PC-9 (cell line): ENCODE measurements around the gene DAPK2. TPM values are rescaled to one million over a fixed set of nuclear protein-coding genes. Genes with fewer than 3 reads are reported as not detected.
"Not testable (repeated sequence)": the region's sequence is repeated elsewhere in the genome, so short reads cannot be mapped to it uniquely, and the experiment has no call there.

ENCODE experiments used
- BruUV-seq: library from RNA; stranded (reverse); fragments of 400-500 nt; replicated peaks from 2 replicates; lab custom pipeline; 2021; lab: Mats Ljungman, UMichigan
- CTCF ChIA-PET: fragments of 300-600 bp; sonication (Branson Sonifier 250); formaldehyde crosslinking; loops from one replicate; lab custom pipeline; 2022; ENCODE audit warnings: antibody characterized with exemption; lab: Charles Lee
- POLR2A ChIA-PET: fragments of 300-600 bp; sonication (Branson Sonifier 250); formaldehyde crosslinking; loops from one replicate; lab custom pipeline; 2022; ENCODE audit warnings: antibody characterized with exemption; ENCODE audit not compliant: unreplicated experiment; lab: Charles Lee
- DNase-seq, 2 experiments: peaks; one replicate each; pipeline versions ENCODE4 v3.0.0 to v3.0.0-alpha.2; 2015 to 2022; ENCODE audit warnings: mixed read lengths in 1 of 2
- H2AFZ ChIP-seq: fragments of 200-600 bp; sonication (generic); 2 replicates; pipeline ENCODE4 v1.8.1; 2017; ENCODE audit warnings: antibody characterized with exemption
- H3F3A ChIP-seq: fragments of 200-600 bp; sonication (generic); 2 replicates; pipeline ENCODE4 v1.8.1; 2017; ENCODE audit warnings: antibody characterized with exemption, mild to moderate bottlenecking, low read depth; ENCODE audit not compliant: insufficient read depth
- H3K27ac ChIP-seq: fragments of 200-600 bp; sonication (generic); 2 replicates; pipeline ENCODE4 v1.6.1; 2016; ENCODE audit warnings: mixed run types
- H3K27me3 ChIP-seq: fragments of 200-600 bp; sonication (generic); 2 replicates; pipeline ENCODE4 v1.6.1; 2016; ENCODE audit warnings: low read depth, mixed run types; ENCODE audit not compliant: insufficient read depth
- H3K36me3 ChIP-seq: fragments of 200-600 bp; sonication (generic); 2 replicates; pipeline ENCODE4 v1.6.1; 2016; ENCODE audit warnings: low read depth, mixed run types
- H3K4me1 ChIP-seq: fragments of 200-600 bp; sonication (generic); replicated peaks from 2 replicates; pipeline ENCODE4 v1.6.1; 2016; ENCODE audit warnings: mixed run types; ENCODE audit not compliant: insufficient read depth
- H3K4me2 ChIP-seq: fragments of 200-600 bp; sonication (generic); 2 replicates; pipeline ENCODE4 v1.6.1; 2017; ENCODE audit warnings: mixed run types
- H3K4me3 ChIP-seq: fragments of 200-600 bp; sonication (generic); 2 replicates; pipeline ENCODE4 v1.6.1; 2016; ENCODE audit warnings: mixed run types
- H3K79me2 ChIP-seq: fragments of 200-600 bp; sonication (generic); 2 replicates; pipeline ENCODE4 v1.6.1; 2017; ENCODE audit warnings: low read depth, mixed run types
- H3K9me2 ChIP-seq: fragments of 200-600 bp; sonication (generic); 2 replicates; pipeline ENCODE4 v1.8.1; 2017; ENCODE audit warnings: mild to moderate bottlenecking; ENCODE audit not compliant: insufficient read depth
- H3K9me3 ChIP-seq: fragments of 200-600 bp; sonication (generic); 2 replicates; pipeline ENCODE4 v1.8.1; 2016; ENCODE audit warnings: low read depth; ENCODE audit not compliant: insufficient read depth
- H4K20me1 ChIP-seq: fragments of 200-600 bp; sonication (generic); 2 replicates; pipeline ENCODE4 v1.8.1; 2017; ENCODE audit not compliant: insufficient read depth
- EZH2 ChIP-seq: fragments of 200-600 bp; sonication (generic); IDR thresholded peaks from 2 replicates; pipeline ENCODE4 v1.8.0; 2017; ENCODE audit warnings: antibody characterized with exemption, low read depth
- intact Hi-C: fragments of 100-400 bp; cut with micrococcal nuclease; formaldehyde crosslinking; loops from one replicate; pipeline ENCODE4 v1.10.0; 2022; ENCODE audit not compliant: unreplicated experiment
- total RNA-seq: library from RNA; stranded (reverse); gene quantifications from 2 replicates; pipeline ENCODE4 v1.2.3, GENCODE V29; 2021
- TF ChIP-seq, protein P1 (sequence below): fragments of 200-600 bp; sonication (generic); conservative IDR thresholded peaks from 2 replicates; pipeline ENCODE4 v1.6.1; 2017; ENCODE audit warnings: mixed run types, antibody characterized with exemption, mild to moderate bottlenecking, moderate library complexity

Gene DAPK2
- total RNA-seq, 1 experiment from 2014 or later: 11.0 TPM

DNA sequence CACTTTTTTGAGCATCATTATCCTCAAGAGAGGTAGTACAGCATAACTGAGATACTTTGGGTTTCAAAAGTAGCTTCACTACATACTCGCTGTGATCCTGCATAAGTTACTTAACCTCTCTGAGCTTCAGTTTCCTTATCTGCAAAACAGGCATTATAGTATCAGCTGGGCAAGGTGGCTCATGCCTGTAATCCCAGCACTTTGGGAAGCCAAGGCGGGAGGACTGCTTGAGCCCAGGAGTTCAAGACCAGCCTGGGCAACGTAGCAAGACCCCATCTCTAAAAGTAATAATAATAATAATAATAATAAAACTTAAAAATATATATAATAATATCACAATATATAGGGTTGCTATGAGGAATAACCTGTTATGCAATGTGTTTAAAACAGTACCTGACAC is 36.5 kb upstream of the DAPK2 start:
- Histone ChIP-seq H3F3A (no peaks in the 10 kb centered on the region), H3K9me2 (no peaks in the 10 kb centered on the region), H3K4me3 (no peak overlapping the region), H4K20me1 (no peaks in the 10 kb centered on the region), H3K27ac (no peak overlapping the region), H3K79me2 (no peaks in the 10 kb centered on the region), H3K4me2 (no peak overlapping the region), H3K36me3 (0 out of 2 replicates have a peak, but pooled peaks cover 2% of the 10 kb centered on the region), H2AFZ (no peak overlapping the region), H3K9me3 (no peaks in the 10 kb centered on the region), H3K4me1 (no peaks in the 10 kb centered on the region), H3K27me3 (no peaks in the 10 kb centered on the region)
- ChIA-PET POLR2A (no interaction called here), CTCF (no interaction called here)
- no TSS peak for BruUV-seq
- TF ChIP-seq EZH2: no peak
- TF ChIP-seq, protein P1, sequence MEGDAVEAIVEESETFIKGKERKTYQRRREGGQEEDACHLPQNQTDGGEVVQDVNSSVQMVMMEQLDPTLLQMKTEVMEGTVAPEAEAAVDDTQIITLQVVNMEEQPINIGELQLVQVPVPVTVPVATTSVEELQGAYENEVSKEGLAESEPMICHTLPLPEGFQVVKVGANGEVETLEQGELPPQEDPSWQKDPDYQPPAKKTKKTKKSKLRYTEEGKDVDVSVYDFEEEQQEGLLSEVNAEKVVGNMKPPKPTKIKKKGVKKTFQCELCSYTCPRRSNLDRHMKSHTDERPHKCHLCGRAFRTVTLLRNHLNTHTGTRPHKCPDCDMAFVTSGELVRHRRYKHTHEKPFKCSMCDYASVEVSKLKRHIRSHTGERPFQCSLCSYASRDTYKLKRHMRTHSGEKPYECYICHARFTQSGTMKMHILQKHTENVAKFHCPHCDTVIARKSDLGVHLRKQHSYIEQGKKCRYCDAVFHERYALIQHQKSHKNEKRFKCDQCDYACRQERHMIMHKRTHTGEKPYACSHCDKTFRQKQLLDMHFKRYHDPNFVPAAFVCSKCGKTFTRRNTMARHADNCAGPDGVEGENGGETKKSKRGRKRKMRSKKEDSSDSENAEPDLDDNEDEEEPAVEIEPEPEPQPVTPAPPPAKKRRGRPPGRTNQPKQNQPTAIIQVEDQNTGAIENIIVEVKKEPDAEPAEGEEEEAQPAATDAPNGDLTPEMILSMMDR: no peak
- DNase-seq: no peak
- intact Hi-C loops: no loop called here

DNA sequence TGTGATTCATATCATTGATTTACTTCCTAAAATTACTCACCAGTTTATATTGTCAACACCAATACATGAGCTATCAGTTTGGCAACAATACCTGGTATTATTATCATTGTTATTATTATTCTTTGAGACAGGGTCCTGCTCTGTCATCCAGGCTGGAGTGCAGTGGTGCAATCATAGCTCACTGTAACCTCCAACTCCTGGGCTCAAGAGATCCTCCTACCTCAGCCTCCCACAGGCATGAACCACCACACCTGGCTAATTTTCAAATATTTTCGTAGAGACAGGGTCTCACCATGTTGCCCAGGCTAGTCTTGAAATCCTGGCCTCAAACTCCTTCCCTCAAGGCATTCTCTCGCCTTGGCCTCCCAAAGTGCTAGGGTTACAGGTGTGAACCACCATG is 27.2 kb upstream of the DAPK2 start:
- H3K9me2 ChIP-seq, H3K79me2 ChIP-seq, H3K27ac ChIP-seq, H3K36me3 ChIP-seq, POLR2A ChIA-PET, H3K4me1 ChIP-seq, BruUV-seq, H3K4me3 ChIP-seq, H3K27me3 ChIP-seq, DNase-seq, H3F3A ChIP-seq, intact Hi-C loops, H3K9me3 ChIP-seq, H2AFZ ChIP-seq, H4K20me1 ChIP-seq, H3K4me2 ChIP-seq: not testable (repeated sequence)
- CTCF ChIA-PET: interaction anchor here (0.6 kb wide), 1 partner anchor 330 kb away, joined by 11 read pairs; no protein-coding TSS in a partner anchor

DNA sequence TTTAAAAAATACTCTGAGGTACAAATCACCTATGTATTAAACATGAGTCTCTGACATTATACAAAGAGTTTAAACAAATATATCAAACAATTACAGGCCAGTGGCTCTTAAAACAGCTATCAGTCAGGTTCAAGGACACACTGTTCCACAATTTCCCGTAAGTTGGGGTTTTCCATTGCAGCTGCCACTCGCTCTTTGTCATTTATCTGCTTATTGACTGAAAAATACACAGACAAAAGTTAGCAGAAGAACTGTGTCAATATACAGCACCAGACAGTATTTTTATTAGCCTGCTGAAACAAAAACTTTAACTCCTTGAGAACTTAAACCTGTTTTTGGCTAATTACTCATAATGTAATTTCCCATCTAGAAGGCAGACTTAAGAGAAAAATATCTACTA is 26.5 kb upstream of the DAPK2 start:
- Histone ChIP-seq H4K20me1 (no peaks in the 10 kb centered on the region), H3K4me2 (no peak overlapping the region), H2AFZ (no peak overlapping the region), H3F3A (no peaks in the 10 kb centered on the region; the same call in 1 of the 2 replicates), H3K27ac (no peak overlapping the region), H3K36me3 (no peaks in the 10 kb centered on the region), H3K4me3 (no peak overlapping the region), H3K9me3 (no peaks in the 10 kb centered on the region), H3K4me1 (no peaks in the 10 kb centered on the region), H3K27me3 (no peaks in the 10 kb centered on the region), H3K9me2 (no peaks in the 10 kb centered on the region), H3K79me2 (no peaks in the 10 kb centered on the region)
- ChIA-PET CTCF (no interaction called here), POLR2A (no interaction called here)
- no peak for TF ChIP-seq EZH2
- TF ChIP-seq, protein P1: no peak
- DNase-seq: no peak
- no TSS peak for BruUV-seq
- intact Hi-C loops: no loop called here
